Activated CD8-positive, alpha-beta memory T cell treated with anti-CD3 and anti-CD28 coated beads, Interleukin-2, amount 50 U/mL, for 24 hours (primary cell): ENCODE results near the gene TCF4.

Experiments used
- DNase-seq: peaks from one replicate; pipeline ENCODE4 v3.0.0-alpha.2; 2020; ENCODE audit errors: extremely low read depth

The TCF4 gene

DNA sequence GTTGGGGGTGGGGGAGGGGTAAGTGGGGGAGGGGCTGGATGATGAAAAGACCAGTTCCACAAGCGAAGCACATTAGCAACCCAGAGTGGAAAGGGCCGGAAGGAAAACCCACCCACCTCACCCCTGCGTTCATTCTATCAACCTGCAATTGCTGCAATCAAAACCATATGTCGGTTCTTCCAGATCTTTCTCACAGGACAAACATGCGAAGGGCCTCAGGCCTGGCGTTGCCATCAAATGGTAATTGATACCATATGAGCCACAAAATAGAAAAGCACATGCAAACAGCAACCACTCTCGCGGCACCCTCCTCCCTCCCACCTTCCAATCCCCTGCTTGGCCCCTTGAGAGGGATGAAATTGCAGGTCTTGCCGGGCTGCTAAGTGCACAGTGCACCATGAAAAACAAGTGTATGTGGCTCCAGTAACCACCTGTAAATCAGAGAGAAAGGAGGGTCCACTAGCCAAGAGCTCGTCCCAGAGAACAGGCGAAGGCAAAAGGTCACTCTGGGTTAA lies 287.5 kb downstream of the TCF4 start:
- no peak for DNase-seq

GRCh38 chr18:55296778-55297177 lies 291.2 kb downstream of the TCF4 start:
- DNase-seq: no peak

GRCh38 chr18:55296115-55296514 lies 291.9 kb downstream of the TCF4 start:
- no peak for DNase-seq

GRCh38 chr18:55290898-55291297 lies 297.1 kb downstream of the TCF4 start:
- no peak for DNase-seq

DNA sequence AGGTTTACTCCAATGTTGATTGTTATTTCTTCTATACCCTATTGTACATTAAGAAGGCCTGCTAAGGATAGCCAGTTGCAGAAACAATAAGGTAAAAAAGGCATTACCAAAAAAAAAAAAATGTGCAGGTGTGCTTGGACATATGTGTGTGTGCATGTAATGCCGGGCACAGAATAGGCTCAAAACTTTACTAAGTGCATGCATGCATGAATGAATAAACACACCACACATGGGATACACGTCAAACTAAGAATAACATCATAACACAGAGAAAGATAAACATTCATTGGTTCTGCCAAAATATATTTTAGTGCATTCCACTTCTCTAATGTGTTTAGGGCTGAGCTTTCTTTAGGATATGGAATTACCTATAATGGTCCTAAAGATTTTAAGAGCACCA lies 298.2 kb downstream of the TCF4 start:
- no peak for DNase-seq

GRCh38 chr18:55289048-55289447 lies 298.9 kb downstream of the TCF4 start:
- no peak for DNase-seq

GRCh38 chr18:55287935-55288868 lies 299.8 kb downstream of the TCF4 start:
- no peak for DNase-seq

- no peak for DNase-seq
Measured at GRCh38 chr18:55287149-55287806, 300.7 kb downstream of the TCF4 start.

- no peak for DNase-seq
Measured at GRCh38 chr18:55286257-55286825, 301.7 kb downstream of the TCF4 start.

DNA sequence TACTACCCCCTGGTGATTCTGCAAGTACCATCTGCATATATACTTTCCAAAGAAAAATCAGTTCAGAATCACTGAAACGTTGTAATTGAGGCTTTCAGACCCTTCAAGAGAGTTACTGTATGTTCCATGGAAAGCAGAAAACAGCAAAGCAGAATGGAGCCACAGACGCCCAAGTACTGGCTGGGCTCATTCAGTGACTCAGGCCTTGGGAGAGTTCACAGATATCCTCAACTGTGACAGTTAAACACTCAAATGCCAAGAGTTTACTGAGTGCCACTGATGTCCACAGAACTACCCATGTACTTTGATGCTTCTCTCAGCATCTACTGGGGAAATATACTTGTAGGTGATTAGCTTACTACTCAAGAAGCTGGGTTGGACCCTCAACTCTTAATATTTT lies 303.4 kb downstream of the TCF4 start:
- DNase-seq: no peak

GRCh38 chr18:55283309-55283708 lies 304.7 kb downstream of the TCF4 start:
- no peak for DNase-seq

DNA sequence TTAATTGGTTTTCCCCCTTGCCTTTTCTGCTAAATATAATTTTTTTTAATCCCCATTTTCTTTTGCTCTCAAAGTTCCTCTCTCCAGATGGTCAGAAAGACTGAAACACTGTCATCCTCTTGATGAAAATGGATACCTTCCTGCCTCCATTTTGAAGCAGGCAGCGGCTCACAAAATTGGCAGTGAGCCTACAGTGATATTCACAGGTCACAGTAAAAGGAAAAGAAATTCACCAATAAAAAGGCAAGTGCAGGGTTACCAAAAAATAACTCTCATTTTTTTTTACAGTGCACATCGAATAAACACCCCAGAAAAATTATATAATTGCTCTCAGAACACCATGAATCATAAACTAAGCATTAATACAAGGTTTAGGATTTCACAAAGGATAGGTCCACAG lies 307.5 kb downstream of the TCF4 start:
- DNase-seq: no peak

GRCh38 chr18:55275039-55275901 lies 312.7 kb downstream of the TCF4 start:
- DNase-seq: no peak

DNA sequence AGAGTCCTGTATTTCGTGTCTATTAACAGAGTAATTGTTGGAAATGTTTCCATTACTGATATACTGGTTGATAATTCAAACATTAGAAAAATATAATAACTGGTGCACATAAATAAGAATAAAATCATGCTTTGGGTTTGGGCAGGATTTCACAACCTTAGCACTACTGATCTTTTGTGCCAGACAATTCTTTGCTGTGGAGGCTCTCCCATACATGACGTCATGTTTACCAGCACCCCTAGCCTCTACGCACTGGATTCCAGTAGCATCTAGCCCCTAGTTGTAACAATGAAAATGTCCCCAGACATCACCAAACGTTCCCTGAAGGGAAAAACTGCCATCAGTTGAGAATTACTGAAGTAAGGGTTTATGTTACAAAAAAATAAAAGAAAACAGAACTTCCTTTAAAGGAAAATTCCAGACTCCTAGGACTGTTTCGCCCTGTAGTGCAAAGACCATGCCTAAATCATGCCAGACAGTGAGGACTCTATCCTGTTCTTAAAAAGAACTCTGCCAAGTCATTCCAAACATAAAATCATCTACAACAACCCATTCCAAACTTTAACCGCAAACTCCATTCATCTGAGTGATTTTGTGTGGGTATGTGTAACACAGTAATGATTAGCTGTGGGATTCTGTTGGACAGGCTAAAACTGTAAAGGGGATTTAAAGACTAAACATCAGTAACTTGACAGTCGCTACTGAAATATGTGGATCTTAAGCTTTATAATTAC lies 315.3 kb downstream of the TCF4 start:
- DNase-seq: no peak

GRCh38 chr18:55269622-55270021 lies 318.4 kb downstream of the TCF4 start:
- DNase-seq: no peak

GRCh38 chr18:55268628-55269275 lies 319.2 kb downstream of the TCF4 start:
- no peak for DNase-seq

DNA sequence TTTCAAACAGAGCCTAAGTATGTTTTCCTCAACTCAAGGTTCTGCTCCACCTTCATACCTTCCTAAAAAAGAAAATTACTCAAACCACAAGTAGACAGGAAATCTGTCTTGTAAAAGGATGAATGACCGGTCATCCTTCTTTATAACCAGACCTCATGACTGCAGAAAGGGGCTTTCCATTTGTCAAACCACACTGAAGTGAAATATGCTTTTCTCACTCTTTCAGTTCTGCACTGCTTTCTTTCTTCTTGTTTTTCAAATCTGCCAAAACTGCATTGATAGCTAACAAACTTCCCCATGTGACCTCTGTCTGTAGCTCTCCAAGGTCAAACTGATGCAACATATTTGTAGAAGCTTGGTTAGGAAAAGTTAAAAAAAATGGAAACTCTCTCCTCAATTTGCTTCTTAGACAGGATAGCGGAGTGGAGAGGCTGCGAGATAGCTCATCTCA lies 319.8 kb downstream of the TCF4 start:
- no peak for DNase-seq

GRCh38 chr18:55266981-55267380 lies 321.0 kb downstream of the TCF4 start:
- DNase-seq: no peak

DNA sequence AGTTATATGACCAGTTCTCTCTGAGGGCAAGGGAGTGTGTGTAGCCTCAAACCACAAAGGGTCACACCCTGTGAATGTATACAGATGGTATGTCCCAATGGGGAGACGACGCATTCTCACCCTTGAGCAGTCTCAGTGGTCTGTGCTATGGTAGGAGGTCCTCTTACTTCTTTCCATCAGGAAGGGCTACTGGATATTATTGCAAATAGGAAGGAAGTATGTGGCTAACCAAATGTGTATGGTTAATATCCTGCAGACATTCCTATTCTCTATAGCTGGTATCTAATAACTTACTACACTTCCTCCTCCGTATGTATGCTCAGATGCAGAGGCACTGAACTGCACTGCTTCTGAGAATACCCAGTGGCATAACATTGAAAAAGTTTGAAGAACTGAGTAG lies 322.0 kb downstream of the TCF4 start:
- DNase-seq: no peak

GRCh38 chr18:55265130-55265675 lies 322.8 kb downstream of the TCF4 start:
- no peak for DNase-seq
